Body of pancreas (tissue), 4 donors: ENCODE measurements around the gene AKAP1. TPM values are rescaled to one million over a fixed set of nuclear protein-coding genes. Genes with fewer than 3 reads are reported as not detected.

Experiments used
- ATAC-seq: fragments of 150-250 bp; one replicate; pipeline ENCODE4 v1.9.1; 2016
- DNase-seq, 4 donors: peaks; one replicate each; pipeline ENCODE4 v3.0.0-alpha.2; 2019
- H3K27ac ChIP-seq, 4 donors: fragments of 200-600 bp; sonication (generic); 1 replicate in 3 of 4; 2 replicates in 1 of 4; pipeline versions ENCODE4 v1.5.1 to v1.6.1; 2016 to 2019; ENCODE audit warnings: mild to moderate bottlenecking in 1 of 4, mixed read lengths in 1 of 4, moderate library complexity in 1 of 4
- H3K27me3 ChIP-seq, 2 donors: fragments of 200-600 bp; sonication (generic); one replicate each; pipeline ENCODE4 v1.6.0; 2016; ENCODE audit warnings: mild to moderate bottlenecking in 1 of 2
- H3K36me3 ChIP-seq, 2 donors: fragments of 200-600 bp; sonication (generic); replicated peaks in 1 of 2; 2 replicates each; pipeline ENCODE4 v1.5.1; 2016; ENCODE audit warnings: low read depth in 2 of 2; ENCODE audit not compliant: insufficient read depth in 1 of 2
- H3K4me1 ChIP-seq: fragments of 200-600 bp; sonication (generic); one replicate; pipeline ENCODE4 v1.6.0; 2016
- H3K4me3 ChIP-seq, 2 donors: fragments of 200-600 bp; sonication (generic); 1 replicate in 1 of 2; 2 replicates in 1 of 2; pipeline ENCODE4 v1.5.1; 2016 to 2019
- H3K9me3 ChIP-seq, 3 donors: fragments of 200-600 bp; sonication (generic); 1 replicate in 2 of 3; 2 replicates in 1 of 3; pipeline ENCODE4 v1.5.1; 2016
- CTCF ChIP-seq, 7 experiments: fragments of 450-650 bp in 4 of 7; fragments of 200-600 bp in 3 of 7; sonication (generic) in 3 of 7; IDR thresholded peaks; one replicate each; pipeline ENCODE4 v1.5.1; 2016 to 2019; ENCODE audit warnings: antibody characterized with exemption in 7 of 7
- POLR2A ChIP-seq, 3 donors: fragments of 450-650 bp; IDR thresholded peaks; one replicate each; pipeline ENCODE4 v1.6.1; 2016; ENCODE audit warnings: antibody characterized with exemption in 3 of 3, mild to moderate bottlenecking in 2 of 3
- WGBS, 2 donors: methylation state at CpG; one replicate each; pipeline ENCODE4 v1.1.5; 2017; 5-methylcytosine and 5-hydroxymethylcytosine counted together
- intact Hi-C: fragments of 100-400 bp; cut with DNase I; formaldehyde crosslinking; loops from one replicate; pipeline ENCODE4 v1.15.1; 2023
- total RNA-seq, 2 donors: library from RNA; depleted of rRNA; stranded (reverse); fragments of >200 nt; gene quantifications; one replicate each; pipeline ENCODE4 v1.1.0, GENCODE V29; 2016

Gene AKAP1
- total RNA-seq, 2 donors from 2014 or later: 24.4 to 48.5 TPM

DNA sequence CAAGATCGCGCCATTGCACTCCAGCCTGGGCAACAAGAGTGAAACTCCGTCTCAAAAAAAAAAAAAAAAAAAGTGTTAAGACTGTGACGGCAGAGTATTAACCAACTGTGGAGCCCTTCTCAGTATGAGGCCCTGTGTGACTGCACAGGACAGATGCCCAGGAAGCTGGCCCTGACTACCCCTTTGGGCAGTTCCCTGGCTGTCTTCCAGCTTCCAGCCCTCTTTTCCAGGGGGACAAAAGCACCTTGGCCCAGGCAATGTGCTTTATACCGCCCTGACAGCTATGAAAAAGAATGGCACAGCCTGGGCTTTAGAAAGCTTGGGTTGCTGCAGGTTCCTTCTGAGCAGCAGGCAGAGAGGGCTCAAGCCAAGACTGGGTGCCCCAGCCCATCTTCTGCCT, 61.2 kb downstream of the AKAP1 start:
- Histone ChIP-seq H3K4me3 (no peak overlapping the region), H3K27me3 (no peaks in the 10 kb centered on the region), H3K9me3 (no peaks in the 10 kb centered on the region), H3K4me1 (no peaks in the 10 kb centered on the region), H3K27ac (no peak overlapping the region), H3K36me3 (no peaks in the 10 kb centered on the region)
- TF ChIP-seq POLR2A (IDR thresholded peaks at IDR 0.05): no peak
- TF ChIP-seq CTCF (IDR thresholded peaks at IDR 0.05): no peak
- 85 to 93% methylated on average over 5 of the region's 5 CpGs for WGBS, 2 donors
- DNase-seq (no peak), ATAC-seq (no peak)
- intact Hi-C loops: no loop called here

GRCh38 chr17:57151798-57152197, 66.8 kb downstream of the AKAP1 start:
- WGBS, 2 donors: 74 to 80% methylated on average over 10 of the region's 10 CpGs
- no peak for ATAC-seq
- Histone ChIP-seq H3K4me3 (no peak overlapping the region), H3K9me3 (no peaks in the 10 kb centered on the region), H3K36me3 (no peaks in the 10 kb centered on the region), H3K4me1 (no peaks in the 10 kb centered on the region), H3K27me3 (no peaks in the 10 kb centered on the region), H3K27ac (no peak overlapping the region)
- intact Hi-C loops: no loop called here
- DNase-seq: no peak
- TF ChIP-seq CTCF (IDR thresholded peaks at IDR 0.05): no peak
- TF ChIP-seq POLR2A (IDR thresholded peaks at IDR 0.05): no peak

GRCh38 chr17:57152967-57153528, 68.0 kb downstream of the AKAP1 start:
- DNase-seq (no peak), ATAC-seq (no peak)
- no peaks in the 10 kb centered on the region for H3K4me1 ChIP-seq
- H3K27me3 ChIP-seq: no peaks in the 10 kb centered on the region
- H3K27ac ChIP-seq: no peak overlapping the region
- H3K9me3 ChIP-seq: no peaks in the 10 kb centered on the region
- H3K4me3 ChIP-seq: no peak overlapping the region
- no peak for TF ChIP-seq CTCF (IDR thresholded peaks at IDR 0.05)
- no peak for TF ChIP-seq POLR2A (IDR thresholded peaks at IDR 0.05)
- H3K36me3 ChIP-seq: no peaks in the 10 kb centered on the region
- intact Hi-C loops: no loop called here
- 78 to 81% methylated on average over 7 of the region's 7 CpGs for WGBS, 2 donors

GRCh38 chr17:57154921-57155320, 69.9 kb downstream of the AKAP1 start:
- Histone ChIP-seq H3K4me3 (no peak overlapping the region), H3K27me3 (no peaks in the 10 kb centered on the region), H3K4me1 (no peaks in the 10 kb centered on the region), H3K9me3 (no peaks in the 10 kb centered on the region), H3K27ac (no peak overlapping the region), H3K36me3 (no peaks in the 10 kb centered on the region)
- intact Hi-C loops: no loop called here
- DNase-seq: no peak
- no peak for ATAC-seq
- WGBS, 2 donors: 63 to 70% methylated on average over 2 of the region's 2 CpGs
- no peak for TF ChIP-seq POLR2A (IDR thresholded peaks at IDR 0.05)
- TF ChIP-seq CTCF (IDR thresholded peaks at IDR 0.05): no peak

GRCh38 chr17:57158325-57158724, 73.3 kb downstream of the AKAP1 start:
- H3K9me3 ChIP-seq: no peaks in the 10 kb centered on the region
- H3K27me3 ChIP-seq: no peaks in the 10 kb centered on the region
- intact Hi-C loops: no loop called here
- no peaks in the 10 kb centered on the region for H3K4me1 ChIP-seq
- 87 to 89% methylated on average over 4 of the region's 4 CpGs for WGBS, 2 donors
- no peak for ATAC-seq
- no peak overlapping the region for H3K27ac ChIP-seq
- no peak overlapping the region for H3K4me3 ChIP-seq
- no peak for DNase-seq
- TF ChIP-seq POLR2A (IDR thresholded peaks at IDR 0.05): no peak
- no peak for TF ChIP-seq CTCF (IDR thresholded peaks at IDR 0.05)
- H3K36me3 ChIP-seq: no peaks in the 10 kb centered on the region
